Smooth muscle cell of the brain vasculature (primary cell): Measurements from ENCODE around the gene PYROXD2.

Experiments used
- DNase-seq: peaks from one replicate; pipeline ENCODE4 v3.0.0-alpha.2; 2012; ENCODE audit warnings: low read depth, low spot score

The PYROXD2 gene

DNA sequence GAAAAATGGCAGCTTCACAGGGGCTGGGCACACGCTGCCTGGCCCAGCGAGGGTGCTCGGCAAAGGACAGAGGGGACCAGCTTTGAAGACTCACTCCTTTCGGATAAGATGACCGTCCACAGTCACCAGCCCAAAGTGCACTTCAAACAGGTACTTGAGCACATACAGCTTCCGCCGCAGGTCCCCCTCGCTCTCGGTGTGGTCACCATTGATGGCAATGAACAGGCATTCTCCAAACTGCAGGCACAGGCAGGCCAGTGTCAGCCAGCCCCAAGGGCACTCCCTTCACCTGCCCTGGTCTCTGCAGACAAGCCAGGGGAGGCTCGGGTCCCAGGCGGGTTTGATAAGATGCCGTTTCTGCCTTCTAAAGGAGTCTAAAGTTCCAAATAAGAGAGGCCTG lies 20.2 kb upstream of the PYROXD2 start:
- DNase-seq, result no peak

DNA sequence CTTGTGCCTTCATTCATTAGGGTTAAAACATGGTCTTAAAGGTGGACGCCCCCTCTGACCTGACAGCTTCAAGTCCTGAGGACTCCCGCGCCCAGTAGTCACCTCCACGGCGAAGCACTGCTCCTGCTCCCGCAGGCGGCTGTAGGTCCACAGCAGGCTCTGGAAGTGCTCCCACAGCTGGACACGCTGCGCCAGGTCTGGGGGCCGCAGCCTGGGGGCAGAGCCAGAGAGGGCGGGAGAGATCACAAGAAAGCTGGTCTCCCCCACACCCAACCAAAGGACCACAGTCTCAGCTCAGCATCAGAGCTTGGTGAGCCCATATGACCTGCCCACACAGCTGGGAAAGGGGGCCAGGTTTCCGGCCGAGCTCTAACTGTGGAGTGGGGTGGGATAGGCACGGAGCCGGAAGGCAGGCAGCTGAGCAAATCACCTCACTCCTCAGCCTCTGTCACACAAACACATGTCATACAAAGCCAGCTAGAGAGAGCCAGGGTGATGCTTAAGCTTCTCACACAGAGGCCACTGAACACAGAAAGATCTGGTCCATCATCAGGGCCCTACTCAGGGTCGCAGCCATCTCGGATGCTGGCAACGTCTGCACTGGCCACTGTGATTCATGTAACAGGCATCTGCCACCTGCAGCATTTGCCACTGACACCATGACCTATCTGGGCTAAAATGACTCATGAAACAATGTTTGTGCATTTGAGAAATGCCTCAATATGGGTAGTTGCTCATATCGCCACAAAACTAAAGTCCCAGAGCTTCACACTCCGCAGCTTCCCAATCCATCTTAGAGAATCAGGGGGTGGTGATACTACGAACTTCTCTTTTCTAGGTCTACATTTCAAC lies 19.1 kb upstream of the PYROXD2 start:
- no peak for DNase-seq

DNA sequence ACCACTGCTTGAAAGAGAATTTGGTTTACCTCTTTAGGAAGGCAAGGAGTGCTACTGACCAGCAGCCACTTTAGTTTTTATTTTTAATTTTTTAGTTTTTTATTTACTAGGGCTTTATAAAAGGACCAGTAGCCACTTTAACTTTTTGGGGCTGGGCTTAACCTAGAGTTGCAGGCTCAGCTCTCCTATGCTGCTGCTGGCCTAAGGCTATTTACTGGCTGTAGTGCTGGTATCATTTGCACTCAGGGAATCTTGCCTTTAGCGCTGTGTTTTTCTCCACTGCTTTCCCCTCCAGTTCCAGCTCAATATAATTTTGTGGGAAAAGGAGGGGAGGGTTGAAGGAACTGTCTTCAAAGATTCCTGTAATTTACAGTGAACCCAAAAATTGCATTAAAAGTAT lies 18.4 kb upstream of the PYROXD2 start:
- no peak for DNase-seq

DNA sequence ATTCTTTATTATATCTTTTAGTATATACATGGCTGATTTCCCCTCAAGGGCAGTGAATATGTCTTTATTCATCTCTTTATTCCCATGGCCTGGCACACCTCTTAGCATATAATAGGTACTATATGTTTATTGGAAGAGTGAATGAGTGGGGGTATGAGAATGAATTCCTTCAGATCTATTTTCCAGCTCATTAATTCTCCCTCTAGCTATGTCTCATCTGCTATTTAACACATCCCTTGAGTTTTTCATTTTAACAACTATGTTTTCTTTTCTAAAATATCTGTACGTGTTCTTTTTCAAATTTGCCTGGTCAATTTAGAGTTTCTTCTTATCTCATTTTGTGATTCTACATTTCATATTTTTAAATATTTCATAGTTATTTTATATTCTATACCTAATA lies 17.3 kb upstream of the PYROXD2 start:
- no peak for DNase-seq

DNA sequence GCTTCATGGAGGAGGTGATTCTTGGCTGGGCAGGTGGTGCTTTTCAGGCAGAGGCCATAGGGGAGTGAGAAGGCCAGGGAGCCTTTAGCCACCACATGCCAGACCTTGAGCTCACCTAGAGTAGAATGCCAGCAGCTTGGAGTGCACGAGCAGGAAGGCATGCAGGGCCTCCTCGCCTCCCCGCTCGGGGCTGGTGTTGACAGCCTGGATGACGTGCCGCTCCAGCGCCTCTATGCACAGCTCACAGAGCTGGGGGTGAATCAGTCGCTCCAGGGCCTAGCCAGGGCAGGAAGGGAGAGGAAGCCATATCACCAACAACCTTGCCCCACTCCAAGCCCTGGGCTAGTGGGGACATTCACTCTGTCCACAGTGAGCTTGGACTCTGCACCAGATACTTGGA lies 16.0 kb upstream of the PYROXD2 start:
- no peak for DNase-seq

DNA sequence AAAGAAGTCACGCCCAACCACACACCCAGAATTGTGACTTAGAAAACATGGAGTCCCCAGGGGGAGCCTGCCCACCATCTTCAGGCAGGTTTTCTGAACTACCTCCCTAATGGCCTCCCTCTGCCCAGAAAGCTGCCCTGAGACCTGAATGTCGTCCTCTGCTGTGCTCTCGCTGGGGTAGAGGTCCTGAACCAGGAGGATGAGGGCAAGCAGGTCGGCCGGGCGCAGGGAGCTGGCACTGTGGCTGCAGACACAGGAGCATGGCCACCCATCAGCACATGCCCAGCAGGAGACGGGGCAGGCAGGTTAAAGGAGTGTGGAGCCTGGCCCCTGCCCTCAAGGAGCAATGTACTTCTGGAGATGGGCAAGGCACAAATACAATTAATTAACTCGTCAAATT lies 15.4 kb upstream of the PYROXD2 start:
- DNase-seq, result no peak

DNA sequence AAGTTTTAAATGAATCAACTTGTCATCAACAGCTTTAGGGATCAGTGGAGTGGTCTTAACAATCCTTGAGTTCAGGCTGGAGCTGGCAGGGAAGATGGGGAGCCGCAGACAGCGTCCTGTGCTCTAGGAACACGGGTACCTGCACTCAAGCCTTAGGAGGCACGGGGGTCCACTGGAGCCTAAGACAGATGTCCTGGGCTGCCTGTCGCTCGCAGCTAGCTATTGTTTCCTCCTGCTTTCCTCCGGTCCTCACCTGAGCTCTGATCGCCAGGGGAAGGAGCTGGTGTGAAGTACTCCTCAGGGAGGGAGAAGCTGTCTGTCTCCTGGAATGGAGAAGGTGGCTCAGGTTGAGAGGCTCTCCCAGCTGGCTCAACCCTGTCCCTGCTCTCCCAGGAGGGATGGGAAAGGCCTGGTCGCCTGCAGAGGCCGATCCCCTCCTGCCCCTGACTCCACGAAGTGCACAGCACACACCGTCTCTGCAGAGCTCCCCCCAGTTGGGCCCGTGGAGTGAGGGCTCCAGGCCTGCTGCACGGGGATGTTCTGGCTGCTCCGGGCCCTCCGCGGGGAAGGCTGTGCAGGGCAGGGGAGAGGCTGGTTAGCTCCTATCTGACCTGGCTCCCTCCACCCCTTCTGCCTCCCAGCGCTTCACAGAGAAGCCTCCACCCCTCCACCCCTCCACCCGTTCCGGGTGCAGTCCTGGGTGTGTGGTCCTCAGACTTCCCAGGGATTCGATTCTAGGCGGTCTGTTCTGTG lies 14.5 kb upstream of the PYROXD2 start:
- no peak for DNase-seq

DNA sequence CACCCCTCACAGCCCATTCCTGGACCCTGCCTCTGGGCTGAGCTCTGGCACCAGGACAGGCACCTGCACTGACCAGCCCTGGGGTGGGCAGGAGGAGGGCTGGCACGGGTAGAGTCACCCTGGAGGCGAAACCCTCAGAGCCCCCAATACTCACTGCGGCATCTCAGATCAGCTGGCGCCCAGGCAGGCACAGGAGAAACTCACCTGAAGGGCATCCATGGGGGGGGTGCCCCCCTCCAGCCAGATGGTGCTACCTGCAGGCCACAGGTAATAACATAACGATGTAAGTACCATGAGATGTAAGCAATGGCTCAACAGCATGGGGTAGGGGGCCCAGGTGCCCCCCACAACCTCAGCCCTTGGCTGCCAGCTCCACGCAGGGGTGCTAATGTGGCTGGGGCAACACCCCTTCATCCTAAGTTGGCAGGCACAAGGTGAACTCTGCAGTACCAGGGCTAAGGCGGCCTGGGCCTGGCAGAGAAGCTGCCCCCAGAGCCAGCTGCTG lies 12.1 kb upstream of the PYROXD2 start:
- no peak for DNase-seq

DNA sequence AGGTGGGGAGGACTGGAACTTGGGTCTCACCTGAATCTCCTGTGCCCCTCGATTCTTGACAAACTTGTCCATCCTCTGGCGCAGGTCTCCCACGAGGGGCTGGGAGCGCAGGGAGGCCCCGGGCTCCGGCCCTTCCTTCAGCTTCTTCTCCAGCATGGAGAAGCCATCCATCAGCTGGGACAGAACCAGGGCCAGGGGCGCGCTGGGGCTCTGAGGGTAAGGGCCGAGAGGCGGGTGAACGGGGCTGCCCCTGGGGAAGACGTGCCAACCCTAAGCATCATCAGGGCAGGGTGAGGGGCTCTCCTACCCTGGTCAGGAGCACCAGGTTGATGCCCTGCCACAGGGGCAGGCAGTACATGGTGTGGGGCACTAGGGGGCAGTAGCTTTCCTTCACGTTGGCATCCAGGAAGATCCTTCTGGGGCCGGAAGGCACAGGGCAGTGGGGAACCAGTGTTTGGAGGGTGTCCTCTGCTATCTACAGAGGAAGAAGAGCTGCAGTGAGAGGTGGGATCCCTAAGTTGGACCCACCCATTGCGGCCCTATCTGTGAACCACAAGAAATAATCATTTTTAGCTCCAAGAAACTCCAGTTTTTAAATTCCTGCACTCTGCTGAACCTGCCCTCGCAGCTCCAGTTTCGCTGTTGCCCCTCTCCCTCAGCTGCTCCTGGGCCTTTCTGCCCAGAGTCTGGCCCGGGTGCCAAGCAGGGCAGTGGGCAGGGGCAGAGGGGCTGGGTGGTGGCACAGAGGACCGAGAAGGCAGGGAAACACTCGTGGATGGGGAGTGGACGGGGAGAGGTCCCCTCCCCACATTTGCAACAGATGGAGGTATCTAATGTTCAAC lies 10.8 kb upstream of the PYROXD2 start:
- no peak for DNase-seq

DNA sequence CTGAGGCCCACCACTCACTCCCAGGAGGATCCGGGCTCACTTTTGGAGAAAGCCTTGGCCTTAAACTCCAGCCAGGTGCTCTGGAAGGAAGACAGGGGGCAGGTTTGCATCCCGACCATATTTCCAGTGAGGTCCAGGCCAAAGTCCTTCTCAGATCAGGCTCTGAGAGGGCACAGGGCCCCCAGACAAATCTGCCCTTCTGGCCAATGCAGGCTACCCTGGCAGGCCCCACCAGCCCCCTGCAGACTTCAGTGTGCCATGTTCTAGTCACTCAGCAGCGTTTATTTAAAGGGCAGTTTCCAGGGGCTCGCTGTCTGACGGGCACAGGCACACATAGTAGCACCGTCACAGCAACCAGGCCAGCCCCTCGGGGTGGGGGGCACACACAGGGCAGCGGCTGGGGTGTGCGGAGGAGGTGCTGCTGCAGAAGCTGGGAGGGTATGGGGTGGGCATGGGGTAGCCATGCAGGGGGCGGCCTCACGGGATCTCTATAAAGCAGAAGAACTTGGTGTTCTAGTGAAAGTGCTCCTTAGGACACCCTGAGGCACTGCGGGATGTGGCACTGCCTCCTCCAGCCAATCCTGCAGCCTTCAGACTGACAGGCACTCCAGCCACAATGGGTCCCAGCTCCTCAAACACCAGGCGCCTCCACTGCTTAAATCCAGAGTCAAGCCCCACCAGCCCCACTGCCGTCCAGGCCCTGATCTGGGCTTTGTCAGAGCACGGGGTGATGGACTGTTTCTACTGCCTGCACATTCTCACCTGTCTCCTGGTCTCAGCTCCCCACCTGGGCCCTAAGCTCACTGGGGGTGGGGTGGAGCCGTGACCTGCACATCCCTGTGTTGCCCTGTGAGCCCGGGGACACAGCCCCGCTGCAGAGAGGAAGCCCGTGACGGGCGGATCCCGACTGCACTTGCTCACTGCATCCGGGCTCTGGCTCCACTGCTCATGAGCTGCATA lies 9.6 kb upstream of the PYROXD2 start:
- no peak for DNase-seq

DNA sequence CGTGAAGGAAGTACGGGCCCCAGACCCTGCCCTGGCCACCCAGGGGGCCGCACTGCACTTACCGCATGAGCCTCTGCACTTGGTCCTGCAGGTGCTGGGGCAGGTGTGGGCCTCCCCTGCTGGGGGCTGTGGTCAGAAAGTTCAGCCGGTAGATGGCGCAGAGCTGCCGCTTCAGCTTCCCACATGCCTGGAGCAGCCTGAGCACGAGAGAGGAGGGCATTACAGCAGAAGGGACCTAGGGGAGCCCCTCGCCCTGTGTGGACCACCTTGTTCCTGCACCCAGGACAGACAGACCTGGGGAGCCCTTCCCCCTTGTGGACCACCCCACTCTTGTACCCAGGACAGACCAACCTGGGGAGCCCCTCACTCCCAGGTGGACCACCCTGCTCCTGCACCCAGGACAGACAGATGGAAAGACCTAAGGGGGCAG lies 8.7 kb upstream of the PYROXD2 start:
- DNase-seq, result no peak

DNA sequence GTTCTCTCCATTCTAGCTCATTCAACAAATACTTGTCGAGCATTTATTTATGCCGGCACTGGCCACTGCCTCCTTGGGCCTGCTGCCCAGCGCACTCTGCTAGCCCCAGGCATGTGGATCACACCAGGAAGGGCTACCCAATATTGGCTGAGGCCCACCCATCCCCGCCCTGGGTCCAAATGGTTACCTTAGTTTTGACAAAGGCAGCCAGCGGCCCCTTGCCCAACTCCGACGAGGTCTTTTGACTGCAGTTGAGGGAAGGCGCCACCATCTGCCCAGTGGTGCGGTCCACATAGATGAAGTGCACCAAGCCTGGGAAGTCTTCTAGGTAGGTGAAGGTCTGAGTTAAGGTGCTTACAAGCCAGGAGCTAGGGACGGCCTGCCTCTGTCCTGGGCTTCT lies 7.2 kb upstream of the PYROXD2 start:
- DNase-seq, result no peak

DNA sequence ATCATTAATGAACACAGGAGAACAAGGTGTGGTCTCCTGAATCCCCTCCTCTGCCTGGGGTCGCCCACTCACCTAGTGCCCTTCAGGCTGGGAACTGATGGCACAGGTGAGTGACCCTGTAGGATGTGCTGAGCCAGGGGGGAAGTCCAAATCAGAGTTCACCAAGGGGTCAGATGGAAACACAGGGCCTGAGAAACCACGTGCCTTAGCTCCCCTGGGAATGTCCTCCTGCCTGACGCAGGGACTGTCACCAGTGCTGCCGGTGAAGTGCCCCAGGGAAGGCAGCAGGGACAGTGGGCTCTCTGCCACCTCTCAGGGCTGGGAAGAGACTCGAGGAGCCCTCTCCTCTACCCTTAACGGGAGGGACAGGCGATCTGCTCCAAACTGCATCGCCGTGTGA lies 5.8 kb upstream of the PYROXD2 start:
- no peak for DNase-seq

DNA sequence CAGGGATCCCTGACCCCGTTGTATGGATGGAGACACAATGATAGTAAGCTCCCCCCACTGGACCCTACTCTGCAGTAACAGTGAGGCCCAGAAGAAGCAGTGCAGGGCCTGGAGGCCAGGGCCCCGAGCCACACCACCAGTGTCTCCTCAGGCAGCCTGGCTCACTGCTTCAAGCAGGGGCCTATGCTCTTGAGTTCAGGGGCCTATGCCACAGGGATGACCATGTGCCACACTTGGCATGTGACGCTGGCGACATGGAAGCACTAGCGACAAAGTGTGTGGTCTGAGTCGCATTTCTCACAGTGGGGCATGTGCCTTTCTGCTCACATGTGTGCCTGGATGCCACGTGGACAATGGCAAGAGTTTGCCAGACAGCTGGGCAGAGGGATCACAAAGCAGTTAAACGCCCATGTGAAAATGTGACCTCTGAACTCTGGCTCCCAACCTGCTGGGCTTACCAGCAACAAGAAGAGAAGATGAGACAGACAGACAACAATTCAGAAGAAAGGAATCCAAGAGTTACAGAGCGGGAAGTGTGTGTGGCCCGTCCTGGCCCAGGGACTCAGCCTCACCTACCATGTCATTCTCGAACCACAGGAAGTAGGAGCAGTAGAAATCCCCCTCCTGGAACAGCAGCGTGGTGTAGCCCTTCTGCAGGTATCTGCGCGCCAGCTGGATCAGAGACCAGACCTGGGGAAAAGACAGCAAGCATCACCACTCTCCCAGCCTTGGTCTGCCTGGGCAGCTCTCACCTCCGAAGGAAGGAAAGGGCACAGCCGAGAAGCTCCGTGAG lies 4.7 kb upstream of the PYROXD2 start:
- no peak for DNase-seq

DNA sequence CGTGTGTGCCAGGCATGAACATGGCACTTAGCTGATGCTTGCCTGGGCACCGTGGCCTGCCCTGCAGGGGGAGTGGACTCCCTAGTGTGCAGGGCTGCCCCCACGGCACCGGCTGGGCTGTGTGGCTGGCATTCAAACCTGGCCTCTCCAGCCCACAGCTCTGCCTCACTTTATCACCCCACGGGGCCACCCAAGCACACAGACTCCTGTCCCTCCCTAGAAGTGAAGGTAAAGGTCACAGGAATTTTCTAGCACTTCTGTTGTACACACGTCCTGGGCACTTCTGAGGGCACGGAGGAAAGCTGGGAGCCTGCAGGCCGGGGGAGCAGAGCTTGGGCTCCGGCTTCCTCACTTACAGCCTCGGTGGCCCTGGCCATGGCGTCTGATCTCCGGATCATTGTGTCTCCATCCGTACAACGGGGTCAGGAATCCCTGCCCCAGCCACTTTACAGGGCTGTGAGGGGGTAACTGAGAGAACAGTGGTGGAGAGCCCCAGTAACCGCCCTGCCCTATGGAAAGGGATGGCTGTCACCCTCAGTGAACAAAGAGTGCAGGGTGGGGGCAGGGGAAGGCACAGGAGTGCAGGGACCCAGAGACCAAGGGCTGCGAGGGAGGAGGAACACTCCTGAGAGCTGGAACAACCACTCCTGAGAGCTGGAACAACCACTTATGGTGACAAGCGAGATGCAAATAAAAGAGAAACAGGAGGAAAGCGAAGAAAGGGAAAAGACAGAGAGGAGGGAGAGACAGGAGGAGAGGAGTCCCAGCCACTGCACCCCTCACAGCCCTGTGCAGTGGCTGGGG lies 3.9 kb upstream of the PYROXD2 start:
- DNase-seq, result no peak

DNA sequence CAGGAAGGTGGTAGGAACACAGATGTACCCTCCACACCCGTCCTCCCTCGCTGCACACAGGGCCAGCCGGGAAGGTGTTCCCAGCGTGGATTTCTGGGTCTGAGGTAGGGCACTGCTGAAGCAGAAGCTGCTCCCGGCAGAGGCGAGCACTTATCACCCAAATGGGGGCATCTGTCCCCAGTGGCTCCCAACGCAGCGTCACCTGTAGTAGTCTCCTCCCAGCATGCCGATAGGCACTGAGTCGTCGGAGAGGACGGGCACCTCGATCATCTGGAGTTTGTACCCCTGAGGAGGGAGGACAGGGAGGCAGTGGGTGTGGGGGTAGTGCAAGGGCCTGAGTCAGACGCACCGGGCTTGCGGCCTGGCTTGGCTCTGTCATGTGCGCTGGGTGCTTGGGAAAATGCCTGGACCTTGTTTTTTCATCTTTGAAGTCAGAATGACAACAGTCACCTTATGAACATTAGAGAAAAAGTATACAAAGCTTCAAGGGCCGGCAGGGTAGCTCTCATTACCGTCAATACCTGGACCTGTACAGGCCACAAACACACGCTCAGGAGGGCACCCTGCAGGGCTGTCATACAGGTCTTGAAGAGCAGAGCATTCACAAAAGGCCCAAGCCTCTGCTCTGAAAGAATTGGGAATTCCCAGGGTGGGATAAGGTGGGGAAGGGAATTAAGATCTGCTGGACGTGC lies 3.1 kb upstream of the PYROXD2 start:
- DNase-seq, result no peak

DNA sequence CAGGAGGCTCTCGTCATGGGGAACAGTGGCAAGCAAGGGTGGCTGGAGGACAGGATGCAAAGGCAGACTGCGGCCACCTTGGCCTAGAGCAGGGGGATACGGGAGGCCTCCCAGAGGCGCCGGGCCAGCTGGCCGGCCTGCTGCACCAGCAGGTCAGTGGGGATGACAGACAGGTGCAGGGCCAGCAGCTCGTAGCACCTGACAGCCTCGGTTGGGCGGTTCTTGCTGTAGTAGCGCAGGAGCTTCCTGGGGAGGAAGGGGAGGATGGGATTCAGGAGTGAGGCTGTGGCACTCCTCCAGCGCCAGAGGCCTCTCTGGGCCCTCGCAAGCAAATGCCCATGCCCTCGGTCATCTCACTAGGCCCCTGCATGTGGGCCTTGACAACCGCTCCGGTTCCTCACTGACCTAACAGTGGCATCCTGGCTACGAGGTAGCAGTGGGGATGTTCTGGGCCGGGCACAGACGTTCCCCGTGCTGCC lies 2.5 kb upstream of the PYROXD2 start:
- no peak for DNase-seq

DNA sequence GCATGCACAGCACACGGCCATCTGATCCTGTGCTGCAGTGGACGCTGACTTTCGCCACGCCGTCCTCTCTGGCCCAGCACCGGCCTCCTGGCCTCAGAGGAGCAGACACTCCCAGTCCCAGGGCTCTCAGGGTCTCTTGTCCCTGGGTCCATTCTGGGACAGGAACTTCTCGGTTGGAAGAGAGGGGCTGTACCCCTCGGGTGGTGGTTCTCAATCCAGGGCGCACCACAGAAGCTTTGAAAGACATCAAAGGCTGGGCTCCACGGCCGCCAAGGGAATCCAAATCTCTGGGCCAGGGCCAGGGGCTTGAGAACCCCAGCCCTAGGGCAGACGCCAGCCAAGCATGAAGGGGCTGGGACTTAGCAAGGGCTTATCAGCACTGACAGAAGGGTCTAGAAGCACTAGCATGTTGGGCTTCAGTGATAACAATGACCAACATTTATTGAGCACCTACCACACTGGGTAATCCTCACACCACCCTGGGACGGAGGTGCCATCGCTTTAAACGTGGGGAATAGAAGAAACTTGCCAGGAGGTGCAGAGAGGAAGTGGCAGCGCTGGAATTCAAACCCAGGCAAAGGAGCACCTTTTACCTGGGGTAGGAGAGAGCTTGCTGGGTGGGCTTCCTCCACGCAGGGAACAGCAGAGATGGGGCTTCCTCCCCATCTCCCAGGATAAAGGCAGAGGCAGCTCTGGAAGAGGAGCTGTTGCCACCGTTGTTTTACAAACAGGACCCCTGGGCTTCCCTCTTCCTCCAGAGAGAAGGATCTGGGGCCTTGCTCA lies 1.8 kb upstream of the PYROXD2 start:
- DNase-seq, result no peak
